ENCODE results near the gene ZDHHC1.

ZDHHC1 gene

GRCh38 chr16:67415872-67416793, at the start of gene ZDHHC1:
TSS of gene ZDHHC1 (minus strand) at chr16:67416477. CDS start at chr16:67407775, 8,702 bp downstream.
- peak; percentile 95 for DNase-seq (ENCODE audit: low spot score)

- DNase-seq (ENCODE audit: low spot score): no peak
These were observed 48.3 kb upstream of the ZDHHC1 start for GRCh38 chr16:67464565-67464964.

GRCh38 chr16:67463691-67464090, 47.4 kb upstream of the ZDHHC1 start:
- no peak for DNase-seq (ENCODE audit: low spot score)

GRCh38 chr16:67463059-67463458, 46.8 kb upstream of the ZDHHC1 start:
- peak; percentile 39 for DNase-seq (ENCODE audit: low spot score)

- DNase-seq (ENCODE audit: low spot score): no peak
These were observed 46.0 kb upstream of the ZDHHC1 start for GRCh38 chr16:67462279-67462655.

- no peak for DNase-seq (ENCODE audit: low spot score)
These were observed 45.5 kb upstream of the ZDHHC1 start for GRCh38 chr16:67461600-67462278.

GRCh38 chr16:67460961-67461360, 44.7 kb upstream of the ZDHHC1 start:
- no peak for DNase-seq (ENCODE audit: low spot score)

- no peak for DNase-seq (ENCODE audit: low spot score)
These were observed 43.9 kb upstream of the ZDHHC1 start for GRCh38 chr16:67460168-67460567.

- no peak for DNase-seq (ENCODE audit: low spot score)
These were observed 43.5 kb upstream of the ZDHHC1 start for GRCh38 chr16:67459861-67460150.

GRCh38 chr16:67459066-67459860, 43.0 kb upstream of the ZDHHC1 start:
- no peak for DNase-seq (ENCODE audit: low spot score)

- DNase-seq (ENCODE audit: low spot score): no peak
These were observed 41.9 kb upstream of the ZDHHC1 start for GRCh38 chr16:67458121-67458641.

GRCh38 chr16:67457611-67458010, 41.3 kb upstream of the ZDHHC1 start:
- DNase-seq (ENCODE audit: low spot score): no peak

GRCh38 chr16:67456391-67457081, 40.3 kb upstream of the ZDHHC1 start:
- DNase-seq (ENCODE audit: low spot score): peak; percentile 90

GRCh38 chr16:67454852-67455251, 38.6 kb upstream of the ZDHHC1 start:
- DNase-seq (ENCODE audit: low spot score): no peak

- DNase-seq (ENCODE audit: low spot score): no peak
These were observed 37.8 kb upstream of the ZDHHC1 start for GRCh38 chr16:67454104-67454503.

GRCh38 chr16:67451704-67452435, 35.6 kb upstream of the ZDHHC1 start:
- DNase-seq (ENCODE audit: low spot score): no peak

GRCh38 chr16:67451061-67451703, 34.9 kb upstream of the ZDHHC1 start:
- no peak for DNase-seq (ENCODE audit: low spot score)

GRCh38 chr16:67449739-67450138, 33.5 kb upstream of the ZDHHC1 start:
- no peak for DNase-seq (ENCODE audit: low spot score)

GRCh38 chr16:67449336-67449735, 33.1 kb upstream of the ZDHHC1 start:
- no peak for DNase-seq (ENCODE audit: low spot score)

- DNase-seq (ENCODE audit: low spot score): no peak
These were observed 32.3 kb upstream of the ZDHHC1 start for GRCh38 chr16:67448580-67448979.

Data from AG20443 (cell line).